ENCODE results near the gene NDUFA13.
"Not testable (repeated sequence)": the region's sequence is repeated elsewhere in the genome, so short reads cannot be mapped to it uniquely, and the experiment has no call there.

NDUFA13 gene

GRCh38 chr19:19515642-19516519 is at the start of gene NDUFA13:
NDUFA13 (plus strand) TSS chr19:19516225; CDS start chr19:19516239, 14 bp downstream.
- peak; percentile 93 for DNase-seq

- DNase-seq, result peak; percentile 29
Observed at GRCh38 chr19:19468424-19469050, 47.5 kb upstream of the NDUFA13 start.

- peak; percentile 67 for DNase-seq
Observed at GRCh38 chr19:19470579-19470978, 45.4 kb upstream of the NDUFA13 start.

GRCh38 chr19:19471682-19472081 is 44.3 kb upstream of the NDUFA13 start:
- no peak for DNase-seq

- not testable (repeated sequence) for DNase-seq
Observed at GRCh38 chr19:19472106-19472505, 43.9 kb upstream of the NDUFA13 start.

- DNase-seq, result no peak
Observed at GRCh38 chr19:19475015-19475765, 40.8 kb upstream of the NDUFA13 start.

- DNase-seq, result peak; percentile 11
Observed at GRCh38 chr19:19475849-19476828, 39.9 kb upstream of the NDUFA13 start.

GRCh38 chr19:19477705-19478383 is 38.2 kb upstream of the NDUFA13 start:
- no peak for DNase-seq

- no peak for DNase-seq
Observed at GRCh38 chr19:19480688-19481087, 35.3 kb upstream of the NDUFA13 start.

- no peak for DNase-seq
Observed at GRCh38 chr19:19482809-19483596, 33.0 kb upstream of the NDUFA13 start.

GRCh38 chr19:19485161-19485997 is 30.6 kb upstream of the NDUFA13 start:
- DNase-seq, result peak; percentile 55

GRCh38 chr19:19485998-19486290 is 30.1 kb upstream of the NDUFA13 start:
- DNase-seq, result no peak

- no peak for DNase-seq
Observed at GRCh38 chr19:19486343-19487076, 29.5 kb upstream of the NDUFA13 start.

GRCh38 chr19:19487077-19487949 is 28.7 kb upstream of the NDUFA13 start:
- DNase-seq, result no peak

GRCh38 chr19:19487950-19488874 is 27.8 kb upstream of the NDUFA13 start:
- no peak for DNase-seq

GRCh38 chr19:19488875-19489690 is 26.9 kb upstream of the NDUFA13 start:
- DNase-seq, result peak; percentile 99
